EH (cell line): ENCODE measurements around the gene TBK1.

Source experiments
- DNase-seq: peaks from one replicate; pipeline ENCODE4 v3.0.0-alpha.2; 2015; ENCODE audit warnings: low read depth

Gene TBK1

GRCh38 chr12:64545081-64545382 lies 93.1 kb downstream of the TBK1 start:
- no peak for DNase-seq

GRCh38 chr12:64549108-64549507 lies 97.2 kb downstream of the TBK1 start:
- no peak for DNase-seq

- DNase-seq: no peak
These were observed 98.8 kb downstream of the TBK1 start for GRCh38 chr12:64550755-64551154.

GRCh38 chr12:64551676-64552075 lies 99.8 kb downstream of the TBK1 start:
- DNase-seq: peak; percentile 49
